ENCODE measurements around the gene HSD17B8. TPM values are rescaled to one million over a fixed set of nuclear protein-coding genes. Genes with fewer than 3 reads are reported as not detected.
A peak's percentile ranks its signal among the peaks of the same experiment; 100 is the strongest.

The HSD17B8 gene
- polyA plus RNA-seq, 1 of the 3 experiments (the other 2 are of a cell fraction): 37.5 TPM

GRCh38 chr6:33198853-33199436, 5.5 kb upstream of the HSD17B8 start:
- Histone ChIP-seq H3K4me3 (ENCODE audit: low read depth in 2 of 2, low read length in 1 of 2) (peak overlapping the region; percentile 82 to 97), H2AFZ (ENCODE audit: low read depth) (no peak overlapping the region), H3F3A (replicated peaks; ENCODE audit: insufficient read depth) (peaks cover 17% of the 10 kb centered on the region), H4K20me1 (ENCODE audit: insufficient read depth) (peaks cover 26% of the 10 kb centered on the region), H3K27me3 (ENCODE audit: insufficient read depth) (no peaks in the 10 kb centered on the region), H3K9me3 (no peaks in the 10 kb centered on the region), H3K9ac (peak overlapping the region; percentile 96), H3K4me2 (peak overlapping the region; percentile 98), H3K9me2 (no peaks in the 10 kb centered on the region), H3K4me1 (ENCODE audit: control insufficient read depth in 1 of 2, insufficient read depth in 2 of 2, low read depth in 1 of 2, low read length in 1 of 2) (peaks cover 11 to 31% of the 10 kb centered on the region in 2 experiments; a peak in 2 of 4 replicates), H3K27ac (ENCODE audit: low read depth in 2 of 2, low read length in 1 of 2) (no peak overlapping the region), H3K36me3 (replicated peaks in 1 of 2; ENCODE audit: control insufficient read depth in 1 of 2, insufficient read depth in 2 of 2, low read length in 1 of 2) (peaks cover 34 to 59% of the 10 kb centered on the region in 2 experiments), H3K79me2 (ENCODE audit: insufficient read depth) (peaks cover 64% of the 10 kb centered on the region)
- no peak for DNase-seq
- ChIA-PET CTCF (interaction anchor here (3.6 to 3.7 kb wide), 2 partner anchors 10 to 37 kb away, joined by 27 to 50 read pairs; partner anchors contain the start of gene RING1), POLR2A (interaction anchor here (1.2 kb wide), 1 partner anchor 9 kb away, joined by 3 read pairs; the partner anchor contains the start of gene RING1)
- no peak for TF ChIP-seq EP300 (IDR thresholded peaks at IDR 0.05; ENCODE audit: borderline replicate concordance in 1 of 2, low read depth in 1 of 2, low read length in 1 of 2)
- no peak for TF ChIP-seq SIN3A (IDR thresholded peaks at IDR 0.05; ENCODE audit: borderline replicate concordance, low read depth, low read length)
- TF ChIP-seq FOXJ3 (CRISPR knock-in tag; IDR thresholded peaks at IDR 0.05): no peak
- TF ChIP-seq YY1 (IDR thresholded peaks at IDR 0.05; ENCODE audit: low read depth): no peak
- no peak for TF ChIP-seq USF2 (IDR thresholded peaks at IDR 0.05; ENCODE audit: borderline replicate concordance, low read depth, low read length)
- TF ChIP-seq EZH2phosphoT487 (IDR thresholded peaks at IDR 0.05; ENCODE audit: borderline replicate concordance, low read depth): no peak
- no peak for TF ChIP-seq ELF1 (IDR thresholded peaks at IDR 0.05)
- no peak for TF ChIP-seq JUND (IDR thresholded peaks at IDR 0.05)
- TF ChIP-seq IRF3 (IDR thresholded peaks at IDR 0.05; ENCODE audit: low read depth, low read length): no peak
- TF ChIP-seq MAX (IDR thresholded peaks at IDR 0.05; ENCODE audit: low read depth): no peak
- TF ChIP-seq GABPA (IDR thresholded peaks at IDR 0.05; ENCODE audit: low read depth): no peak
- no peak for TF ChIP-seq RFX5 (IDR thresholded peaks at IDR 0.05; ENCODE audit: low read length)
- no peak for TF ChIP-seq MXI1 (IDR thresholded peaks at IDR 0.05; ENCODE audit: low read depth, low read length)
- WGBS (ENCODE audit: low lambda C conversion rate): 30% methylated on average over 3 of the region's 3 CpGs

- ChIA-PET CTCF (interaction anchor here (0.6 to 3.7 kb wide), 2 partner anchors 9 to 78 kb away, joined by 3 to 27 read pairs; partner anchors contain the start of gene RING1), POLR2A (interaction anchor here (1.2 kb wide), 1 partner anchor 9 kb away, joined by 3 read pairs; the partner anchor contains the start of gene RING1)
- no peaks in the 10 kb centered on the region for H3K9me2 ChIP-seq
- H2AFZ ChIP-seq (ENCODE audit: low read depth): no peak overlapping the region
- peaks cover 26% of the 10 kb centered on the region for H4K20me1 ChIP-seq (ENCODE audit: insufficient read depth)
- peaks cover 14% of the 10 kb centered on the region for H3F3A ChIP-seq (replicated peaks; ENCODE audit: insufficient read depth)
- peak overlapping the region; percentile 98 for H3K4me2 ChIP-seq
- 3% methylated on average over 22 of the region's 26 CpGs for WGBS (ENCODE audit: low lambda C conversion rate)
- peak; percentile 56; the same call in 1 of the 2 replicates for TF ChIP-seq MAX (IDR thresholded peaks at IDR 0.05; ENCODE audit: low read depth)
- TF ChIP-seq MXI1 (IDR thresholded peaks at IDR 0.05; ENCODE audit: low read depth, low read length): peak; percentile 65; the same call in 1 of the 2 replicates
- no peak for TF ChIP-seq RCOR1 (IDR thresholded peaks at IDR 0.05; ENCODE audit: low read length)
- TF ChIP-seq TCF12 (IDR thresholded peaks at IDR 0.05): no peak
- no peak for TF ChIP-seq FOXM1 (IDR thresholded peaks at IDR 0.05; ENCODE audit: low read depth)
- peaks cover 64% of the 10 kb centered on the region for H3K79me2 ChIP-seq (ENCODE audit: insufficient read depth)
- no peaks in the 10 kb centered on the region for H3K9me3 ChIP-seq
- H3K4me1 ChIP-seq (ENCODE audit: control insufficient read depth in 1 of 2, insufficient read depth in 2 of 2, low read depth in 1 of 2, low read length in 1 of 2): peaks cover 11 to 34% of the 10 kb centered on the region in 2 experiments; a peak in 2 of 4 replicates
- H3K27me3 ChIP-seq (ENCODE audit: insufficient read depth): no peaks in the 10 kb centered on the region
- H3K36me3 ChIP-seq (replicated peaks in 1 of 2; ENCODE audit: control insufficient read depth in 1 of 2, insufficient read depth in 2 of 2, low read length in 1 of 2): peaks cover 34 to 51% of the 10 kb centered on the region in 2 experiments
- peak overlapping the region; percentile 82 to 97 for H3K4me3 ChIP-seq (ENCODE audit: low read depth in 2 of 2, low read length in 1 of 2)
- H3K9ac ChIP-seq: peak overlapping the region; percentile 96
- DNase-seq: no peak
- peak overlapping the region; percentile 97 to 99 for H3K27ac ChIP-seq (ENCODE audit: low read depth in 2 of 2, low read length in 1 of 2)
These were observed 4.7 kb upstream of the HSD17B8 start for GRCh38 chr6:33199687-33200218.

Measured in SK-N-SH (cell line).